Fibroblast of lung (primary cell): ENCODE results near the gene ADGRL2.

Experiments
- CTCF ChIP-seq, 2 donors: IDR thresholded peaks in 1 of 2; conservative IDR thresholded peaks in 1 of 2; 1 replicate in 1 of 2; 2 replicates in 1 of 2; pipeline ENCODE4 v1.5.1; 2011 to 2012; ENCODE audit warnings: low read length in 2 of 2, control low read depth in 1 of 2, inconsistent platforms in 1 of 2, low read depth in 1 of 2, mild to moderate bottlenecking in 1 of 2
- EZH2 ChIP-seq: IDR thresholded peaks from 2 replicates; pipeline ENCODE4 v1.5.1; 2012; ENCODE audit warnings: low read length, control low read depth, mild to moderate bottlenecking; ENCODE audit errors: missing control alignments

DNA sequence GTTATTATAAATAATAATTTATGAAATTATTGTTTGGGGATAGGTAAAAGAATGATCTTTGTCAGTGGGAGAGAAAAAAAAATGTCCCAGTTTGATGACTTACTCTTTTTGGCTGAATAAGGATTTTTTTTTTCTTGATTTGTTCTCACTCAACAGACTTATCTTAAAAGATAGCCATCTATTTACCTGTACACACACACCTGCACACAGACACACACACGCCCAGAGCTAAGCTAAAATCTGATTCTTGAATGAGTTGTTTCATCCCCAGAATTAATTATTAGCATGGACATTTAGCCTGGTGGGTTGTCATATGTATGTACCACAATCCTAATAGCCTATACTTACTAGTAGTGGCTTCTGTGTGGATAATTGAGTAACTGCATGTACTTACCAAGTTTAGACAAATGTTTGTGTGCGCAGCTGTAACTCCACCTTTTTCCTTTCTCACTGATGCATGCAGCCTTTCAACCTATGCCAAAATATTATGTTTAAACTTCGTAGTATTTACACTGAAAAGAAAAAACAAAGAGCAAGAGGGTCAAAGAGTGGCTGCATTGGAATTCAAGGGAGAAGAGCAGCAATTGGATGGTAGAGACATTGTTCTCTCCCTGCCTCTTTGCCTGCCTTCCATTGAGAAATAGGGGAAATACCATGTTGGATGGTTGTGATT, 174.3 kb downstream of the ADGRL2 start:
- TF ChIP-seq CTCF (conservative IDR thresholded peaks at IDR 0.05 in 1 of 2, IDR thresholded peaks at IDR 0.05 in 1 of 2; ENCODE audit: low read depth in 1 of 2, low read length in 2 of 2) (no peak), EZH2 (no peak)
